ENCODE data around the gene RPS6KB2.

Gene RPS6KB2

DNA sequence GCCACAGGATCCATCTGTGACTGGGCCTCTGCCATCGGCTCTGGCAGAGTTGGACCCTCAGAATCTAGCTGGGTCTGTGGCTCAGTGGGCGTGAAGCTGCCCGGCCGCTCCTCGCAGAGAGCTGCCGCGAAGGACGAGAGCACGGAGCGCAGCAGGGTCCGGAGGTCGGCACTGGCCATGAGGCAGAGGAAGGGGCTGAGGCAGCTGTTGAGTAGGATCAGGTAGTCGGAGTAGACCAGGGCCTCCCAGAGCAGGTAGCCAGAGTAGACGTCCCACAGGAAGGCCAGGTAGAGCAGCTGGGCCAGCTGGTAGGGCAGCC is 23.3 kb downstream of the RPS6KB2 start:
- no peaks in the 10 kb centered on the region for H3K27me3 ChIP-seq (ENCODE audit: insufficient read depth, low read length)
- H3K27ac ChIP-seq (ENCODE audit: low read depth, low read length), result no peak overlapping the region
- no peak overlapping the region for H2AFZ ChIP-seq (ENCODE audit: low read length, unreplicated experiment)
- H3K4me3 ChIP-seq (ENCODE audit: low read depth, low read length), result no peak overlapping the region
- no peaks in the 10 kb centered on the region for H3K4me1 ChIP-seq (ENCODE audit: control insufficient read depth, insufficient read depth, low read length, unreplicated experiment)
- no peaks in the 10 kb centered on the region for H3K36me3 ChIP-seq (ENCODE audit: insufficient read depth, low read length)
- no peaks in the 10 kb centered on the region for H3K79me2 ChIP-seq (ENCODE audit: control insufficient read depth, insufficient read depth, low read length, unreplicated experiment)

DNA sequence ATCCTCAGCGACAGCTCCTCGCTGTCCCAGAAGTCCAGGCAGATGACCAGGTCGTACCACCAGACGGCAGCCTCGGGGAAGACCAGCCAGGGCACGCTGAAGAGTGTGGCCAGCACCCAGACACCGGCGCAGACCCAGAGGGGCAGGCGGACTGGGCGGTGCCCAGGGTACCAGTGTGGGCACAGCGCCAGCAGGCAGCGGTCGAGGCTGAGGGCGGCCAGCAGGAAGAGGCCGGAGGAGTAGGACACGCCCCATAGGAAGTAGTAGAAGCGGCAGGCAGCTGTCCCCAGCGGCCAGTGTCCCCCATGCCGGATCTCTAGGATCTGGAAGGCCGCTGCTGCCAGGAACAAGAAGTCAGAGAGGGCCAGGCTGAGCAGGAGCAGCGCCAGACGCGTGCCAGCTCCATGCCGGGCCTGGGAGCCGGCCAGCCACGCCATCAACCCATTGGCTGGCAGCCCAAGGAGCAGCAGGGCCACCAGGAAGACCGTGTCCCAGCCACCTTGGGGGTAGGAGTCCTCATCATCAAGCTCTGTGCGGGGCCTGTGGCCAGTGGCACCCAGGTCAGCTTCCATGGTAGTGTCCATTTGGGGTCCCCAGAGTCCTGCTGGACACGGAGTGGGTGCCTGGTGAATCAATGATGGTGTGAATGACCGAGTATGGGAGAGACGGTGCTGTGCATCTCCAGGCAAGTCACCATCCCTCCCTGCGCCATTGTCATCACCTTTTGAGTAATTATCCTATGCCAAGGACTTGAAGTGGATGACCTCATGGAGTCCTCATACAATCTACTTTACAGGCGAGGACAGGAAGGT is 24.1 kb downstream of the RPS6KB2 start, which contains the start of gene GPR152:
TSS of gene GPR152 (minus strand) at position 589 of the 812 bp plus-strand sequence. CDS start at position 584, 5 bp downstream.
- Histone ChIP-seq H3K27ac (ENCODE audit: low read depth, low read length) (no peak within 1 kb of the TSS), H3K4me1 (ENCODE audit: control insufficient read depth, insufficient read depth, low read length, unreplicated experiment) (no peaks in the 10 kb centered on the region), H3K27me3 (ENCODE audit: insufficient read depth, low read length) (no peaks in the 10 kb centered on the region), H3K79me2 (ENCODE audit: control insufficient read depth, insufficient read depth, low read length, unreplicated experiment) (no peaks in the 10 kb centered on the region), H3K4me3 (ENCODE audit: low read depth, low read length) (no peak within 1 kb of the TSS), H2AFZ (ENCODE audit: low read length, unreplicated experiment) (no peak within 1 kb of the TSS), H3K36me3 (ENCODE audit: insufficient read depth, low read length) (no peaks in the 10 kb centered on the region)

DNA sequence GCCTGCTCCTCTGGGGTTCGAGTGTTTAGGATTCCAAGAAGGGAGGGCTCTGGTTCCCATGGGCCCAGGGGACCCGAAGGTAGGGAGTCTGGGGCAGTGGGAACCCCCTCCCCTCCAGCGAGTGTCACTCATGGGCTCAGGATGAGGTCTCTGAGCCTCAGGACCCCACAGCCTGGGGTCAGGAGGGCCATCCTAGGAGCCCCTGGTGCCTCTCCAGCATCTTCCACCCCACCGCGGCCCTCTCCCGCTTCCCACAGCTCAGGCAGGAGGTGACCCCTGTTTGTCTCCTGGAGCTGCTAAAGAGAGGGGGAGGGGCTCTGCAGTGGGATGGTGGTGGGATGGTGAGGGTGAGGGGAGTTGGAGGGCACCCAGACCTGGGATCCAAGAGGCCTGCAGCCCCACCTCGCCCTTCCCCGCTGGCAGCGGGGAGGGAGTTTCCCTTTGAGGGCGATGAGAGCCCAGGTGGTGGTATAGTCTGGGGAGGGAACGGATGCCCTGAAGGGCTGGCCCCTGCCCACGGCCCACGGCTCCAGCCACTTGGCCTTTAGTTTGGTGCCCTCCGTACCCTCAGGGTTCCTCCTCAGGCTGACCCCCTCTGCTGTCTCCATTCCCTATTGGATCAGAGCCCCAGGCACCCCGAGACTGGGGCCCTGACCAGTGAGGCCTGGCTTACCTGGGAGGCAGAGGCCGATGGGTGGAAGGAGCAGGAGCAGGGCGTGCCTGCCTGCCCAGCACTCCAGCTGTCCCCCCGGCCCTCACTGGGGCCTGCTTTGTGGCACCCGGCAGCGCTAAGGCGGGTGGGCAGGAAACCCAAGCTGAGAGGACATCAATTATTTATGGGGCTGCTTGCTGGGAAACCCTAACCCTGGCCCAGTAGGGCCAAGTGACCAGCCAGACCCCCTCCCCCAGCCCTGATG is 25.8 kb downstream of the RPS6KB2 start:
- Histone ChIP-seq H3K36me3 (ENCODE audit: insufficient read depth, low read length) (no peaks in the 10 kb centered on the region), H3K4me1 (ENCODE audit: control insufficient read depth, insufficient read depth, low read length, unreplicated experiment) (no peaks in the 10 kb centered on the region), H3K4me3 (ENCODE audit: low read depth, low read length) (no peak overlapping the region), H3K27ac (ENCODE audit: low read depth, low read length) (no peak overlapping the region), H2AFZ (ENCODE audit: low read length, unreplicated experiment) (no peak overlapping the region), H3K27me3 (ENCODE audit: insufficient read depth, low read length) (no peaks in the 10 kb centered on the region), H3K79me2 (ENCODE audit: control insufficient read depth, insufficient read depth, low read length, unreplicated experiment) (no peaks in the 10 kb centered on the region)

DNA sequence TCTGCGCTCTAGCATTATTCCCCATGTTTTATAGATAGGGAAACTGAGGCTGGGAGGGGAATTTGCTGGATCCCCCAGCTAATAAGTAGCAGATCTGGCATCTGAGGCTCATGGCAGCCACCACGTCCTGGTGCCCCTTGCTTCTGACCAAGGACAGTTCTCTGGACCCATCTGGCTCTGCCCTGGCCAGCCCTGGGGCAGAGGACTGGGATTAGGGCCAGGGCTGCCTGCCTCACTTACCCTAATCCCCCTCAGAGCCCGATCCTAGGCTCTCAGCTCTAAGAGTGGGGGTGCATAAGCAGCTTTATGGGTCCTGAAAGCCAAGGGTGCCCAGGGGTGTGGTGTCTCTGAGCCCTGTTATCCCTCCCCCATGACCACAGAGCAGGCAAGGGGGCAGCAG is 26.8 kb downstream of the RPS6KB2 start, which contains the start of gene CABP4:
TSS of gene CABP4 (plus strand) at position 301 of the 400 bp plus-strand sequence. CDS start at position 371, 70 bp downstream.
- Histone ChIP-seq H3K79me2 (ENCODE audit: control insufficient read depth, insufficient read depth, low read length, unreplicated experiment) (no peaks in the 10 kb centered on the region), H3K36me3 (ENCODE audit: insufficient read depth, low read length) (no peaks in the 10 kb centered on the region), H3K4me3 (ENCODE audit: low read depth, low read length) (no peak within 1 kb of the TSS)

DNA sequence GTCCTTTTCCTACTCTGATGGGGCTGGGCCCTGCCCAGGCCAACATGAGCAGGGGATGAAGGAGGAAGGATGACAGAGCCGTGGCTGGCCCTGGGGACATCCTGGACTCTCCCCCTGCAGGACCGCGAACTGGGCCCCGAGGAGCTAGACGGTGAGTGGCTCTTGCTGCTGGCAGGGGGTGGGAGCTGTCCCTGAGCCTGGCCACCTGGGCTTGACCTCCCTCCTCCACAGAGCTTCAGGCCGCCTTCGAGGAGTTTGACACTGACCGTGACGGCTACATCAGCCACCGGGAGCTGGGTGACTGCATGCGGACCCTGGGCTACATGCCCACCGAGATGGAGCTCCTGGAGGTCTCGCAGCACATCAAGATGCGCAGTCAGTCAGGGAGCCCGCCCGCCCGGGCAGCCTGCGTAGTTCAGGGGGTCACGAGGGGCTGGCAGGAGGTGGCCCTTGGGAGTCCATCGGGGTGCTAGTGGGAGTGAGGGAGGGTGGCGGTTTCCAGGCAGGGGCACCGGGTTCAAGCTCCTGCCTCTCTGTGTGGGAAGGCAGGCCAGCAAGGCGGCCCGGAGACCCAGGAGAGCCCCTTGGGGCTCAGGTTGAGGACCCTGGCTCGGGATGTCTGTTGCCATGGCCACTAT is 27.9 kb downstream of the RPS6KB2 start:
- no peaks in the 10 kb centered on the region for H3K27me3 ChIP-seq (ENCODE audit: insufficient read depth, low read length)
- H3K27ac ChIP-seq (ENCODE audit: low read depth, low read length), result no peak overlapping the region
- H3K4me1 ChIP-seq (ENCODE audit: control insufficient read depth, insufficient read depth, low read length, unreplicated experiment), result no peaks in the 10 kb centered on the region
- H3K79me2 ChIP-seq (ENCODE audit: control insufficient read depth, insufficient read depth, low read length, unreplicated experiment), result no peaks in the 10 kb centered on the region
- H3K36me3 ChIP-seq (ENCODE audit: insufficient read depth, low read length), result no peaks in the 10 kb centered on the region
- no peak overlapping the region for H2AFZ ChIP-seq (ENCODE audit: low read length, unreplicated experiment)
- H3K4me3 ChIP-seq (ENCODE audit: low read depth, low read length), result no peak overlapping the region

More for the DNA sequence above, 26.8 kb downstream of the RPS6KB2 start, which contains the start of gene CABP4:
- Histone ChIP-seq H3K4me1 (ENCODE audit: control insufficient read depth, insufficient read depth, low read length, unreplicated experiment) (no peaks in the 10 kb centered on the region), H3K27ac (ENCODE audit: low read depth, low read length) (no peak within 1 kb of the TSS), H2AFZ (ENCODE audit: low read length, unreplicated experiment) (no peak within 1 kb of the TSS), H3K27me3 (ENCODE audit: insufficient read depth, low read length) (no peaks in the 10 kb centered on the region)

DNA sequence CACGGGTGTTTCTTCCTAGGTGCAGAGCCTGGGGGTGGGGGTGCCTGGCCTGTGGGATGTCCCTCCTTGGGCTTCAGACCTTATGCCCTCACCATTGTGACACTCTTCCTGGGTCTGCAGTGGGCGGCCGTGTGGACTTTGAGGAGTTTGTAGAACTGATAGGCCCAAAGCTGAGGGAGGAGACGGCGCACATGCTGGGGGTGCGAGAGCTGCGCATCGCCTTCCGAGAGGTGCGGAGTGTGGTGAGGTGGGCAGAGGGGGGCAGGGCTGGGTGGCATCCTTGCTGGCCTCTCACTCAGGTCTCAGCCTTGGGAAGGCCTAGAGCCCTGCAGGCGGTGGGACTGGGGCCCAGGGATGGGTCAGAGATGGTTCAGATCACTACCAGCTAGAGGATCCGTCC is 29.2 kb downstream of the RPS6KB2 start:
- no peak overlapping the region for H3K4me3 ChIP-seq (ENCODE audit: low read depth, low read length)

DNA sequence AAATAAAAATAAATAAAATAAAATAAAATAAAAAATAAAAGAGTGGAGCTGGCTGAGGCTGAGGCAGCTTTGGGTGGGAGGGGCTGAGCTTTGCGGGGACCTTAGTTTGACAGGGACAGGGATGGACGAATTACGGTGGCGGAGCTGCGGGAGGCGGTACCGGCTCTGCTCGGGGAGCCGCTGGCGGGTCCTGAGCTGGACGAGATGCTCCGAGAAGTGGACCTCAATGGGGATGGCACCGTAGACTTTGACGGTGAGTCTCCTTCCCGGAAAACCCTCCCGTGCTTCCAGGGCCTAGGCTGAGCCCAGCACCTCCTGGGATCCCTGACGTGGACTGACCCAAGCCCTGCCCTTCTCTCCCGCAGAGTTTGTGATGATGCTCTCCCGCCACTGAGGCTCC is 30.0 kb downstream of the RPS6KB2 start:
- Histone ChIP-seq H3K4me1 (ENCODE audit: control insufficient read depth, insufficient read depth, low read length, unreplicated experiment) (no peaks in the 10 kb centered on the region), H3K27me3 (ENCODE audit: insufficient read depth, low read length) (no peaks in the 10 kb centered on the region), H2AFZ (ENCODE audit: low read length, unreplicated experiment) (no peak overlapping the region), H3K36me3 (ENCODE audit: insufficient read depth, low read length) (no peaks in the 10 kb centered on the region), H3K27ac (ENCODE audit: low read depth, low read length) (no peak overlapping the region), H3K79me2 (ENCODE audit: control insufficient read depth, insufficient read depth, low read length, unreplicated experiment) (no peaks in the 10 kb centered on the region), H3K4me3 (ENCODE audit: low read depth, low read length) (no peak overlapping the region)

More for the DNA sequence above, 29.2 kb downstream of the RPS6KB2 start:
- no peak overlapping the region for H3K27ac ChIP-seq (ENCODE audit: low read depth, low read length)
- no peak overlapping the region for H2AFZ ChIP-seq (ENCODE audit: low read length, unreplicated experiment)
- no peaks in the 10 kb centered on the region for H3K36me3 ChIP-seq (ENCODE audit: insufficient read depth, low read length)
- no peaks in the 10 kb centered on the region for H3K4me1 ChIP-seq (ENCODE audit: control insufficient read depth, insufficient read depth, low read length, unreplicated experiment)
- H3K79me2 ChIP-seq (ENCODE audit: control insufficient read depth, insufficient read depth, low read length, unreplicated experiment), result no peaks in the 10 kb centered on the region
- no peaks in the 10 kb centered on the region for H3K27me3 ChIP-seq (ENCODE audit: insufficient read depth, low read length)

DNA sequence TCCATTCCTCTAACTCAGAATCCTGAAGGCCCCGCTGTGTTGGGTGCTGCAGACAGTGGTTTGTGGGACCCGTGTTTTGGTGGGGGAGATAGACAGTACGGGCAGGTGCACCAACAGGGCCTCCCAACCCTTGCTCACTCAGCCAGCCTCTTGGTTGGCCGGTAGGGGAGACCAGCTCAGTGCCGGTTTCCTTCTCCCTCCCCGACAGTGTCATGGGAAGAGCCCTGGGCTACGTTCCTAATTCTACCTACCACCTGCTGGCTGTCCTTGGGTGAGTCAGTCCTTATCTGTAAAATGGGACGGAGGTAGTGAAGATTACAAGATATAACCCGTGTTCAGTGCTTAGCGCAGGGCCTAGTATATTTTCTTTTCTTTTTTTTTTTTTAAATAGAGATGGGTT is 34.9 kb downstream of the RPS6KB2 start:
- Histone ChIP-seq H3K27me3 (ENCODE audit: insufficient read depth, low read length) (no peaks in the 10 kb centered on the region), H3K27ac (ENCODE audit: low read depth, low read length) (peak overlapping the region; percentile 62; the same call in 1 of the 2 replicates), H3K4me3 (ENCODE audit: low read depth, low read length) (no peak overlapping the region), H3K36me3 (ENCODE audit: insufficient read depth, low read length) (no peaks in the 10 kb centered on the region), H2AFZ (ENCODE audit: low read length, unreplicated experiment) (no peak overlapping the region), H3K4me1 (ENCODE audit: control insufficient read depth, insufficient read depth, low read length, unreplicated experiment) (peaks cover 11% of the 10 kb centered on the region), H3K79me2 (ENCODE audit: control insufficient read depth, insufficient read depth, low read length, unreplicated experiment) (peaks cover 3% of the 10 kb centered on the region)

DNA sequence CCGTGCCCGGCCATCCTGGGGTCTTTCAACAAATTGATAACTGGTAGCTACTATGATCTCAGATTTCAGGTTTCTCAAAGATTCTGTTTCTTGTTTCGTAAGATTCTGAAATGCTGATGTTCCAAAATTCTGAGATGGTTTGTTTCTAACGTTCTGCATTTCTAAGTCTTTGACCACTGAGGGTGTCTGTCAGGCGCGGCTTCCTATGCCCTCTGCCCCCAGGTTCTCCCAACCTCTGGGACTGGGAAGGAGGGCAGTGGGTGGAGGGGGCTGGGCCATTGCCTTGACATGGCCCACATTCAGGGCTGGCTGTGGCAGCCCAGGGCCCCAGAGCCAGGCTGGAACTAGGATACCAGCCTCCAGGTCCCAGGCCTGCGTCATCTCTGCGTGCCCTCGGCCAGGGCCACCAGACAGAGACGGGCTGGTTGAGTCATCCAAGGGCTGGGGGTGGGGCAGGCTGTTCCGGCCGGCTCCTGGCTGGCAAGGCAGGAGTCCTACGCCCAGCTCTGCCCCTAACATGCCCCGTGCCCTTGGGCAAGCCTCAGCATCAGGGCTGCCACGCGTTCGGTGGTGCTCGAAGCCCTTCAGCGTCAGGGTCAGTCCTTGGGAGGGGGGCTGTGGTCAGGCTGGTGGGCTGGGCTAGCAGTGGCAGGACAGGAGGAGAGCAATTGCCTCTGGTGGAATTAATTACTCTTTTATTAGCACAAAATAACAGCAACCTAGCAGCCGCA is 35.6 kb downstream of the RPS6KB2 start:
- Histone ChIP-seq H3K79me2 (ENCODE audit: control insufficient read depth, insufficient read depth, low read length, unreplicated experiment) (peaks cover 6% of the 10 kb centered on the region), H3K4me3 (ENCODE audit: low read depth, low read length) (peak overlapping the region; percentile 76), H3K27ac (ENCODE audit: low read depth, low read length) (peak overlapping the region; percentile 62), H3K27me3 (ENCODE audit: insufficient read depth, low read length) (no peaks in the 10 kb centered on the region), H2AFZ (ENCODE audit: low read length, unreplicated experiment) (no peak overlapping the region), H3K4me1 (ENCODE audit: control insufficient read depth, insufficient read depth, low read length, unreplicated experiment) (peaks cover 12% of the 10 kb centered on the region), H3K36me3 (ENCODE audit: insufficient read depth, low read length) (no peaks in the 10 kb centered on the region)
